Measurements from ENCODE around the gene C1orf159. TPM values are rescaled to one million over a fixed set of nuclear protein-coding genes. Genes with fewer than 3 reads are reported as not detected.
A peak's percentile ranks its signal among the peaks of the same experiment; 100 is the strongest.

C1orf159 gene
- total and polyA plus RNA-seq, 4 donors: 9.5 to 19.2 (median 13.3) TPM

- H3K9me3 ChIP-seq (ENCODE audit: control insufficient read depth in 4 of 4, insufficient read depth in 3 of 4, low read length in 3 of 4): no peaks in the 10 kb centered on the region
- ATAC-seq (ENCODE audit: insufficient read depth, low FRiP score) (no peak), DNase-seq (peak in 1 of 3 donors; percentile 10)
Measured at GRCh38 chr1:1092149-1092855, 23.6 kb downstream of the C1orf159 start.

DNA sequence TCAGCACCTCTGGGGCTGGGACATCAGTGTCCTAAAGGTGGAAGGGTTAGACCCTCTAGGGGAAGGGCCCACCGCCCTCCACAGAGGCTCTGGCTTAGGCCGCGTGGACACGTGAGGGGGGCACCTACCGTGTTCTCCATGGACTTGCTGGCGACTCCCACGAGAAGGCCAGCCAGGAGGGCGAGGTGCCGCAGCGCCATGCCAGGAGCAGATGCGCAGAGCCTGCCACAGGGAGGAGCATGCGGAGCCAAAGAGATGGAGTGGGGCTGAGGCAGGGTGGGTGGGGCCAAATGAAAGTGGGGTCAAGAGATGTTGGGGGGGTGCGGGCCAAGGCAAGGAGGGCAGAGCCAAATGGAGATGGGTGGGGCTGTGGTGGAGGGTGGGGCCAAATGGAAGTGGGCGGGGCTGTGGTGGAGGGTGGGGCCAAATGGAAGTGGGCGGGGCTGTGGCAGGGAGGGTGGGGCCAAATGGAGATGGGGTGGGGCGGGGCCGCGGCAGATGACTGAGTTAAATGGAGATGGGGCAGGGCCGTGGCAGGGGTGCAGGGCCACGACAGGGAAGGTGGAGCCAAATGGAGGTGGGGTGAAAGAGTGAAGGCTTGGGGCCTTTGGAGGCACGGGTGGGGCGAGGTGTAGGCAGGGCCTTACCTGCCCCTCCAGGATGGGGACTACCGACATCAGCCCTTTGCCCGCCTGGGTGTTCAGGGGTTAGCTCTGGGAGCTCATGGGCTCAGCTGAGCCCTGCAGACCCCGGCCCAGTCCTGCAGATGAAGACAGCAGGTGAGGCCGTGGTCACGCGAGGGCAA is 24.3 kb downstream of the C1orf159 start:
- H3K27ac ChIP-seq (ENCODE audit: low read depth in 1 of 2, low read length in 1 of 2): no peak overlapping the region
- 96 to 98% methylated on average over 28 of the region's 28 CpGs for WGBS, 2 donors

More at GRCh38 chr1:1092149-1092855, 23.6 kb downstream of the C1orf159 start:
- Histone ChIP-seq H3K4me3 (no peak overlapping the region), H3K9ac (ENCODE audit: insufficient read depth in 1 of 2, low read length in 2 of 2) (no peak overlapping the region), H3K36me3 (ENCODE audit: control insufficient read depth in 4 of 4, insufficient read depth in 4 of 4, low read length in 4 of 4) (peaks cover 0 to 3% (median under 1%) of the 10 kb centered on the region in 4 donors), H3K27me3 (ENCODE audit: control insufficient read depth in 3 of 3, insufficient read depth in 3 of 3, low read length in 2 of 3) (no peaks in the 10 kb centered on the region), H3K27ac (ENCODE audit: low read depth in 1 of 2, low read length in 1 of 2) (no peak overlapping the region), H3K4me1 (ENCODE audit: control insufficient read depth in 5 of 5, insufficient read depth in 5 of 5, low read length in 5 of 5) (no peaks in the 10 kb centered on the region)
- 96% methylated on average over 28 of the region's 28 CpGs for WGBS, 2 donors
- TF ChIP-seq, protein P1, sequence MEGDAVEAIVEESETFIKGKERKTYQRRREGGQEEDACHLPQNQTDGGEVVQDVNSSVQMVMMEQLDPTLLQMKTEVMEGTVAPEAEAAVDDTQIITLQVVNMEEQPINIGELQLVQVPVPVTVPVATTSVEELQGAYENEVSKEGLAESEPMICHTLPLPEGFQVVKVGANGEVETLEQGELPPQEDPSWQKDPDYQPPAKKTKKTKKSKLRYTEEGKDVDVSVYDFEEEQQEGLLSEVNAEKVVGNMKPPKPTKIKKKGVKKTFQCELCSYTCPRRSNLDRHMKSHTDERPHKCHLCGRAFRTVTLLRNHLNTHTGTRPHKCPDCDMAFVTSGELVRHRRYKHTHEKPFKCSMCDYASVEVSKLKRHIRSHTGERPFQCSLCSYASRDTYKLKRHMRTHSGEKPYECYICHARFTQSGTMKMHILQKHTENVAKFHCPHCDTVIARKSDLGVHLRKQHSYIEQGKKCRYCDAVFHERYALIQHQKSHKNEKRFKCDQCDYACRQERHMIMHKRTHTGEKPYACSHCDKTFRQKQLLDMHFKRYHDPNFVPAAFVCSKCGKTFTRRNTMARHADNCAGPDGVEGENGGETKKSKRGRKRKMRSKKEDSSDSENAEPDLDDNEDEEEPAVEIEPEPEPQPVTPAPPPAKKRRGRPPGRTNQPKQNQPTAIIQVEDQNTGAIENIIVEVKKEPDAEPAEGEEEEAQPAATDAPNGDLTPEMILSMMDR (IDR thresholded peaks at IDR 0.05; ENCODE audit: control extremely low read depth, extremely low read depth): no peak

GRCh38 chr1:1090424-1091343 is 25.2 kb downstream of the C1orf159 start:
- peak in 1 of 3 donors; percentile 9 for DNase-seq
- peaks cover 0 to 3% (median 1%) of the 10 kb centered on the region in 4 donors for H3K36me3 ChIP-seq (ENCODE audit: control insufficient read depth in 4 of 4, insufficient read depth in 4 of 4, low read length in 4 of 4)
- 97% methylated on average over 45 of the region's 45 CpGs for WGBS, 2 donors
- no peaks in the 10 kb centered on the region for H3K9me3 ChIP-seq (ENCODE audit: control insufficient read depth in 4 of 4, insufficient read depth in 3 of 4, low read length in 3 of 4)
- H3K27me3 ChIP-seq (ENCODE audit: control insufficient read depth in 3 of 3, insufficient read depth in 3 of 3, low read length in 2 of 3): no peaks in the 10 kb centered on the region
- H3K4me1 ChIP-seq (ENCODE audit: control insufficient read depth in 5 of 5, insufficient read depth in 5 of 5, low read length in 5 of 5): no peaks in the 10 kb centered on the region
- H3K9ac ChIP-seq (ENCODE audit: insufficient read depth in 1 of 2, low read length in 2 of 2): no peak overlapping the region
- no peak overlapping the region for H3K27ac ChIP-seq (ENCODE audit: low read depth in 1 of 2, low read length in 1 of 2)
- H3K4me3 ChIP-seq: no peak overlapping the region
- TF ChIP-seq, protein P1 (IDR thresholded peaks at IDR 0.05; ENCODE audit: control extremely low read depth, extremely low read depth): no peak
- no peak for ATAC-seq (ENCODE audit: insufficient read depth, low FRiP score)

More for the DNA sequence above, 24.3 kb downstream of the C1orf159 start:
- DNase-seq (peak in 1 of 3 donors; percentile 9), ATAC-seq (ENCODE audit: insufficient read depth, low FRiP score) (no peak)
- TF ChIP-seq, protein P1 (IDR thresholded peaks at IDR 0.05; ENCODE audit: control extremely low read depth, extremely low read depth): no peak
- Histone ChIP-seq H3K9me3 (ENCODE audit: control insufficient read depth in 4 of 4, insufficient read depth in 3 of 4, low read length in 3 of 4) (no peaks in the 10 kb centered on the region), H3K4me1 (ENCODE audit: control insufficient read depth in 5 of 5, insufficient read depth in 5 of 5, low read length in 5 of 5) (no peaks in the 10 kb centered on the region), H3K4me3 (no peak overlapping the region), H3K36me3 (ENCODE audit: control insufficient read depth in 4 of 4, insufficient read depth in 4 of 4, low read length in 4 of 4) (peaks cover 0 to 3% (median under 1%) of the 10 kb centered on the region in 4 donors), H3K9ac (ENCODE audit: insufficient read depth in 1 of 2, low read length in 2 of 2) (no peak overlapping the region), H3K27me3 (ENCODE audit: control insufficient read depth in 3 of 3, insufficient read depth in 3 of 3, low read length in 2 of 3) (no peaks in the 10 kb centered on the region)
